Body of pancreas (tissue), 4 donors: ENCODE measurements around the gene NCOA6. TPM values are rescaled to one million over a fixed set of nuclear protein-coding genes. Genes with fewer than 3 reads are reported as not detected.

ENCODE experiments used
- ATAC-seq: fragments of 150-250 bp; one replicate; pipeline ENCODE4 v1.9.1; 2016
- DNase-seq, 4 donors: peaks; one replicate each; pipeline ENCODE4 v3.0.0-alpha.2; 2019
- H3K27ac ChIP-seq, 4 donors: fragments of 200-600 bp; sonication (generic); 1 replicate in 3 of 4; 2 replicates in 1 of 4; pipeline versions ENCODE4 v1.5.1 to v1.6.1; 2016 to 2019; ENCODE audit warnings: mild to moderate bottlenecking in 1 of 4, mixed read lengths in 1 of 4, moderate library complexity in 1 of 4
- H3K27me3 ChIP-seq, 2 donors: fragments of 200-600 bp; sonication (generic); one replicate each; pipeline ENCODE4 v1.6.0; 2016; ENCODE audit warnings: mild to moderate bottlenecking in 1 of 2
- H3K36me3 ChIP-seq, 2 donors: fragments of 200-600 bp; sonication (generic); replicated peaks in 1 of 2; 2 replicates each; pipeline ENCODE4 v1.5.1; 2016; ENCODE audit warnings: low read depth in 2 of 2; ENCODE audit not compliant: insufficient read depth in 1 of 2
- H3K4me1 ChIP-seq: fragments of 200-600 bp; sonication (generic); one replicate; pipeline ENCODE4 v1.6.0; 2016
- H3K4me3 ChIP-seq, 2 donors: fragments of 200-600 bp; sonication (generic); 1 replicate in 1 of 2; 2 replicates in 1 of 2; pipeline ENCODE4 v1.5.1; 2016 to 2019
- H3K9me3 ChIP-seq, 3 donors: fragments of 200-600 bp; sonication (generic); 1 replicate in 2 of 3; 2 replicates in 1 of 3; pipeline ENCODE4 v1.5.1; 2016
- POLR2A ChIP-seq, 3 donors: fragments of 450-650 bp; IDR thresholded peaks; one replicate each; pipeline ENCODE4 v1.6.1; 2016; ENCODE audit warnings: antibody characterized with exemption in 3 of 3, mild to moderate bottlenecking in 2 of 3
- WGBS, 2 donors: methylation state at CpG; one replicate each; pipeline ENCODE4 v1.1.5; 2017; 5-methylcytosine and 5-hydroxymethylcytosine counted together
- intact Hi-C: fragments of 100-400 bp; cut with DNase I; formaldehyde crosslinking; loops from one replicate; pipeline ENCODE4 v1.15.1; 2023
- total RNA-seq, 2 donors: library from RNA; depleted of rRNA; stranded (reverse); fragments of >200 nt; gene quantifications; one replicate each; pipeline ENCODE4 v1.1.0, GENCODE V29; 2016
- TF ChIP-seq, protein P1 (sequence below), 7 experiments: fragments of 450-650 bp in 4 of 7; fragments of 200-600 bp in 3 of 7; sonication (generic) in 3 of 7; IDR thresholded peaks; one replicate each; pipeline ENCODE4 v1.5.1; 2016 to 2019; ENCODE audit warnings: antibody characterized with exemption in 7 of 7

NCOA6 gene
- total RNA-seq, 2 donors from 2014 or later: 13.5 to 54.1 TPM

DNA sequence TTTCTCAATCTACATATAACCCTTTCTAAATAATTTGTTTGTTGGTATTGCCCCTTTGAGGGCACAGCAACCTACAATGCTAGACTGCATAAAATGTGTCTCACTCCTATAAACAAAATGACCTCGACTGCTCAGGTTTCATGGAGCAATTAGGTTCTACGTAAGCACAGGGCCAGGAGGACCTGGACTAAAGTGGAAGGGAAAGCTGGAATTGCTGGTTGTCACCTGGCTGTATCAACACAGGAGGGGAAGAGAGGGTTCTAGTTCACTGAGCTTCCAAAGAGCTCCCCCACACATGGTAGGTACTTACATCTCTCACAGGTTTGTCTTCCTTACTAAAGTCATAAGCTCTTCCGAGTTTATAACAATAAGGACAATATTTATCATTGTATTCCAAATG is 51.0 kb downstream of the NCOA6 start:
- no peak for ATAC-seq
- intact Hi-C loops: no loop called here
- H3K36me3 ChIP-seq: peaks cover 4 to 9% of the 10 kb centered on the region in 2 donors

DNA sequence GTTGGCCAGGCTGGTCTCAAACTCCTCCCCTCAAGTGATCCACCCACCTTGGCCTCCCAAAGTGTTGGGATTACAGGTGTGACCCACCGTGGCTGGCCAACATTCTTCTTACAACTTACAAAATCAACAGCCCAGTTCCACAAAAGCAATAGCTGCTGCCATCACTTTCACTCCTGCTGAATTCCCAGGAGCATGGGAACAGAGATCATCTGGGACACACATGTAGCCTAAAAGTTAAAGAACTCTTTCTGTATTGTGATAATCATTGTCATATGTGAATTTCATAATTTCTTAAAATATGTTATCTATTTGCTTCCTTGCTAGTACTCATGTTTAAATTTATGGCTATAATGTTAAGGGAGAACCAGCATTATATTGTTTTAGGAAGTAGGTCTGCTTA is 51.7 kb downstream of the NCOA6 start:
- H3K27me3 ChIP-seq: no peaks in the 10 kb centered on the region
- no peaks in the 10 kb centered on the region for H3K9me3 ChIP-seq
- intact Hi-C loops: no loop called here
- H3K4me3 ChIP-seq: no peak overlapping the region
- no peak overlapping the region for H3K27ac ChIP-seq
- peaks cover 6 to 9% of the 10 kb centered on the region in 2 donors for H3K36me3 ChIP-seq
- TF ChIP-seq, protein P1, sequence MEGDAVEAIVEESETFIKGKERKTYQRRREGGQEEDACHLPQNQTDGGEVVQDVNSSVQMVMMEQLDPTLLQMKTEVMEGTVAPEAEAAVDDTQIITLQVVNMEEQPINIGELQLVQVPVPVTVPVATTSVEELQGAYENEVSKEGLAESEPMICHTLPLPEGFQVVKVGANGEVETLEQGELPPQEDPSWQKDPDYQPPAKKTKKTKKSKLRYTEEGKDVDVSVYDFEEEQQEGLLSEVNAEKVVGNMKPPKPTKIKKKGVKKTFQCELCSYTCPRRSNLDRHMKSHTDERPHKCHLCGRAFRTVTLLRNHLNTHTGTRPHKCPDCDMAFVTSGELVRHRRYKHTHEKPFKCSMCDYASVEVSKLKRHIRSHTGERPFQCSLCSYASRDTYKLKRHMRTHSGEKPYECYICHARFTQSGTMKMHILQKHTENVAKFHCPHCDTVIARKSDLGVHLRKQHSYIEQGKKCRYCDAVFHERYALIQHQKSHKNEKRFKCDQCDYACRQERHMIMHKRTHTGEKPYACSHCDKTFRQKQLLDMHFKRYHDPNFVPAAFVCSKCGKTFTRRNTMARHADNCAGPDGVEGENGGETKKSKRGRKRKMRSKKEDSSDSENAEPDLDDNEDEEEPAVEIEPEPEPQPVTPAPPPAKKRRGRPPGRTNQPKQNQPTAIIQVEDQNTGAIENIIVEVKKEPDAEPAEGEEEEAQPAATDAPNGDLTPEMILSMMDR (IDR thresholded peaks at IDR 0.05): no peak
- no peak for ATAC-seq
- no peaks in the 10 kb centered on the region for H3K4me1 ChIP-seq
- no peak for DNase-seq
- 50 to 59% methylated on average over 1 of the region's 1 CpG for WGBS, 2 donors

More for the DNA sequence above, 51.0 kb downstream of the NCOA6 start:
- TF ChIP-seq POLR2A (IDR thresholded peaks at IDR 0.05): no peak
- TF ChIP-seq, protein P1 (IDR thresholded peaks at IDR 0.05): no peak
- no peak overlapping the region for H3K27ac ChIP-seq
- no peak overlapping the region for H3K4me3 ChIP-seq
- H3K4me1 ChIP-seq: no peaks in the 10 kb centered on the region
- H3K27me3 ChIP-seq: no peaks in the 10 kb centered on the region
- H3K9me3 ChIP-seq: no peaks in the 10 kb centered on the region
- WGBS, 2 donors: 84% methylated on average over 3 of the region's 3 CpGs
- DNase-seq: no peak

- Histone ChIP-seq H3K4me3 (no peak overlapping the region), H3K4me1 (no peaks in the 10 kb centered on the region), H3K36me3 (peaks cover 9 to 13% of the 10 kb centered on the region in 2 donors), H3K27me3 (no peaks in the 10 kb centered on the region), H3K27ac (no peak overlapping the region), H3K9me3 (no peaks in the 10 kb centered on the region)
- DNase-seq: no peak
- no peak for ATAC-seq
- TF ChIP-seq, protein P1 (IDR thresholded peaks at IDR 0.05): no peak
- TF ChIP-seq POLR2A (IDR thresholded peaks at IDR 0.05): no peak
- WGBS, 2 donors: 90% methylated on average over 3 of the region's 3 CpGs
- intact Hi-C loops: no loop called here
These were observed 53.0 kb downstream of the NCOA6 start for GRCh38 chr20:34772437-34772836.

GRCh38 chr20:34771680-34772081 is 53.8 kb downstream of the NCOA6 start:
- no peaks in the 10 kb centered on the region for H3K9me3 ChIP-seq
- H3K4me1 ChIP-seq: no peaks in the 10 kb centered on the region
- H3K4me3 ChIP-seq: no peak overlapping the region
- peaks cover 9 to 13% of the 10 kb centered on the region in 2 donors for H3K36me3 ChIP-seq
- WGBS, 2 donors: 64 to 71% methylated on average over 3 of the region's 3 CpGs
- no peak for TF ChIP-seq POLR2A (IDR thresholded peaks at IDR 0.05)
- TF ChIP-seq, protein P1 (IDR thresholded peaks at IDR 0.05): no peak
- ATAC-seq (no peak), DNase-seq (no peak)
- no peak overlapping the region for H3K27ac ChIP-seq
- intact Hi-C loops: no loop called here
- H3K27me3 ChIP-seq: no peaks in the 10 kb centered on the region

- ATAC-seq (no peak), DNase-seq (no peak)
- TF ChIP-seq, protein P1 (IDR thresholded peaks at IDR 0.05): no peak
- no peak for TF ChIP-seq POLR2A (IDR thresholded peaks at IDR 0.05)
- Histone ChIP-seq H3K4me1 (no peaks in the 10 kb centered on the region), H3K36me3 (peaks cover 4 to 16% of the 10 kb centered on the region in 2 donors), H3K9me3 (no peaks in the 10 kb centered on the region), H3K27me3 (no peaks in the 10 kb centered on the region), H3K4me3 (no peak overlapping the region), H3K27ac (no peak overlapping the region)
- WGBS, 2 donors: 86 to 98% methylated on average over 3 of the region's 3 CpGs
- intact Hi-C loops: no loop called here
These were observed 57.4 kb downstream of the NCOA6 start for GRCh38 chr20:34768096-34768495.
